Natural killer cell (primary cell): ENCODE results near the gene E2F7. TPM values are rescaled to one million over a fixed set of nuclear protein-coding genes. Genes with fewer than 3 reads are reported as not detected.

Experiments used
- ATAC-seq, 3 donors: fragments of 150-1000 bp in 2 of 3; fragments of 200-7000 bp in 1 of 3; cut with Tn5 transposase; 1 replicate in 1 of 3; 2 replicates in 2 of 3; pipeline ENCODE4 v1.10.0; 2021; ENCODE audit warnings: mild to moderate bottlenecking in 2 of 3, moderate library complexity in 2 of 3
- DNase-seq, 2 donors: peaks; one replicate each; pipeline versions ENCODE4 v3.0.0 to v3.0.0-alpha.2; 2013 to 2021; ENCODE audit warnings: mixed read lengths in 1 of 2
- H3K27ac ChIP-seq: one replicate; pipeline ENCODE4 v1.5.1; 2013; ENCODE audit warnings: mild to moderate bottlenecking, low read length
- H3K27me3 ChIP-seq: one replicate; pipeline ENCODE4 v1.6.1; 2013; ENCODE audit warnings: low read length; ENCODE audit not compliant: control insufficient read depth, insufficient read depth
- H3K36me3 ChIP-seq: one replicate; pipeline ENCODE4 v1.6.1; 2013; ENCODE audit warnings: low read length; ENCODE audit not compliant: control insufficient read depth, insufficient read depth
- H3K4me1 ChIP-seq: one replicate; pipeline ENCODE4 v1.6.1; 2013; ENCODE audit warnings: low read length; ENCODE audit not compliant: control insufficient read depth, insufficient read depth
- H3K4me3 ChIP-seq: one replicate; pipeline ENCODE4 v1.5.1; 2013; ENCODE audit warnings: low read length
- H3K9me3 ChIP-seq: one replicate; pipeline ENCODE4 v1.6.1; 2013; ENCODE audit warnings: low read length; ENCODE audit not compliant: control insufficient read depth, insufficient read depth
- H3K27ac Mint-ChIP-seq, 2 donors: one replicate each; pipeline ENCODE4 v1.8.0; 2022; ENCODE audit warnings: mild to moderate bottlenecking in 2 of 2, mixed read lengths in 2 of 2, moderate library complexity in 1 of 2
- H3K27me3 Mint-ChIP-seq, 2 donors: one replicate each; pipeline ENCODE4 v1.8.0; 2022; ENCODE audit warnings: low read depth in 2 of 2, mixed read lengths in 2 of 2
- H3K36me3 Mint-ChIP-seq: one replicate; pipeline ENCODE4 v1.8.0; 2022; ENCODE audit warnings: mixed read lengths
- H3K4me1 Mint-ChIP-seq, 2 donors: one replicate each; pipeline ENCODE4 v1.8.0; 2022; ENCODE audit warnings: mixed read lengths in 2 of 2
- H3K4me3 Mint-ChIP-seq: one replicate; pipeline ENCODE4 v1.8.0; 2022; ENCODE audit warnings: mild to moderate bottlenecking, moderate library complexity, mixed read lengths
- H3K9me3 Mint-ChIP-seq, 2 donors: one replicate each; pipeline ENCODE4 v1.8.0; 2022; ENCODE audit warnings: mixed read lengths in 2 of 2
- CTCF ChIP-seq: fragments of 200-600 bp; IDR thresholded peaks from one replicate; pipeline ENCODE4 v1.8.0; 2022; ENCODE audit warnings: antibody characterized with exemption
- WGBS: methylation state at CpG from one replicate; pipeline ENCODE4 v1.1.7; 2013; ENCODE audit warnings: missing lambda C conversion rate; ENCODE audit not compliant: insufficient coverage; 5-methylcytosine and 5-hydroxymethylcytosine counted together
- intact Hi-C: fragments of 100-400 bp; cut with micrococcal nuclease; formaldehyde crosslinking; loops from one replicate; pipeline ENCODE4 v1.14.2; 2022
- total RNA-seq, 4 donors: library from RNA; stranded (reverse); fragments of 120-200 nt in 1 of 4; gene quantifications; one replicate each; pipeline versions ENCODE4 v1.2.3 to v1.2.4, GENCODE V29; 2013 to 2022

E2F7 gene
- total RNA-seq, 3 donors from 2014 or later (not counting 1 experiment from before 2014, with no cell fraction given): 0.30 to 1.1 (median 0.59) TPM

DNA sequence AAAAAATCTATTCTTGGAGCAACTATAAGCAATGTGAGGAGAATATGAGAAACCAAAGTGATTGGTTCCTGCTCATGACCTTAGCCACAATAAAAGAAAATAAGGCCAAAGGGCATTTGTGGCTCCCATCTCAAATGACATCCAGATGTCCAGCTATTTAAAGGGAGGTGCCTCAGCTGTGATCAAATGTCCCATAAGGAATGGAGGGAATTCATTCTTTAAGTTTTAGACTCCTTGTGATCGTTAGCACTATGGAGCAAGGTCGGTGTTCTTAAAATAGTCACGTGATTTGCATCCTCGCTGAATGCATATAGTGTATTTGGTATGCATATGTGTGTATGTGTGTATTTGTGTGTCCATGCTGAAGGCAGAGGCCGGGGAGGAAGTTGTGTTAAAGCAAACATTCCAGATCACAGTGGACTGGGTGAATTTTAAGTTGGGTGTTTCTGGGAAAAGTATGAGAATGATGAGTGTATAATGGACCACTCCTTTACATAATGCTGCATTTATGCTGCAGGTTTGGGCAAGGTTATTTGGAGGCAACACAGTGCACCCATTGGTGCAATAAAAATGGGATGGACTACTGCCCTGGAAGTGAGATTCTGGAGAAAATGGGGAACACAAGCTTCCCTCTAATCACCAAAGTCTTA lies 5.6 kb upstream of the E2F7 start:
- no peak for TF ChIP-seq CTCF
- 92% methylated on average over 5 of the region's 5 CpGs for WGBS

GRCh38 chr12:77070382-77070781 lies 5.0 kb upstream of the E2F7 start:
- Mint-ChIP-seq H3K9me3 (no peaks in the 10 kb centered on the region), H3K4me1 (peaks cover 0 to 6% of the 10 kb centered on the region in 2 donors), H3K36me3 (no peaks in the 10 kb centered on the region), H3K4me3 (no peak overlapping the region), H3K27me3 (no peaks in the 10 kb centered on the region), H3K27ac (no peak overlapping the region)
- TF ChIP-seq CTCF: no peak
- H3K27me3 ChIP-seq: no peaks in the 10 kb centered on the region
- H3K27ac ChIP-seq: no peak overlapping the region
- peaks cover 3% of the 10 kb centered on the region for H3K4me1 ChIP-seq
- no peaks in the 10 kb centered on the region for H3K9me3 ChIP-seq
- intact Hi-C loops: no loop called here
- 29% methylated on average over 1 of the region's 3 CpGs for WGBS
- DNase-seq: no peak
- no peak overlapping the region for H3K4me3 ChIP-seq
- ATAC-seq: no peak
- H3K36me3 ChIP-seq: no peaks in the 10 kb centered on the region

More for the DNA sequence above, 5.6 kb upstream of the E2F7 start:
- no peaks in the 10 kb centered on the region for H3K27me3 ChIP-seq
- no peaks in the 10 kb centered on the region for H3K9me3 ChIP-seq
- Mint-ChIP-seq H3K9me3 (no peaks in the 10 kb centered on the region), H3K4me1 (peaks cover 0 to 2% of the 10 kb centered on the region in 2 donors), H3K4me3 (no peak overlapping the region), H3K36me3 (no peaks in the 10 kb centered on the region), H3K27ac (no peak overlapping the region), H3K27me3 (no peaks in the 10 kb centered on the region)
- intact Hi-C loops: no loop called here
- H3K36me3 ChIP-seq: no peaks in the 10 kb centered on the region
- no peak overlapping the region for H3K4me3 ChIP-seq
- ATAC-seq (no peak), DNase-seq (no peak)
- no peak overlapping the region for H3K27ac ChIP-seq
- peaks cover 2% of the 10 kb centered on the region for H3K4me1 ChIP-seq

DNA sequence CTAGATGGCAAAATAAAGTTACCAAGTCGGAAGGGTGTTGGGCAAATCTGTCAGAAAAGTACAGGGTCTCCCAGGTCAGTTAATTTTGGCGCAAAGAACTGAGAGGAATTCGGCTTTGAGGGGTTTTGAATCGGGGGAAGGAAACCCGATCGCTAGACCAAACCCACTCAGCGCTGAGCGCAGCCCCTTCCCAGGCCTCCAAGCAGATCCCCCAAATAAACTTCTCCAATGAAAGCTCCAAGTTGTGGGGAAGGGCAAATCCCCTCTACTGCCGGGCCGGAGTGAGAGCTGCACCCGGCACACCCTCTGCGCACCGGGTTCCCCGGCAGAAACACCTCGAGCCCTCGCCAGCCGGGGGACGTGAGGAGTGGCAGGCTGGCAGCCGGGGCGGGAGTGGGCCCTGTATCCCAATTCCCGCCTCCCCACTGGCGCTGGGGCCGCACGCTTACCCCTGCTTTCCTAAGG lies 441 bp downstream of the E2F7 start:
- H3K27me3 ChIP-seq: peaks cover 3% of the 10 kb centered on the region
- peak overlapping the region in 1 of 2 donors; percentile 9 for H3K27ac Mint-ChIP-seq
- under 1% methylated on average over 24 of the region's 24 CpGs for WGBS
- H3K36me3 Mint-ChIP-seq: no peaks in the 10 kb centered on the region
- peaks cover 11% of the 10 kb centered on the region for H3K4me1 ChIP-seq
- H3K4me3 ChIP-seq: peak overlapping the region; percentile 71
- ATAC-seq (peak; percentile 33 to 51 (median 35)), DNase-seq (no peak)
- no peaks in the 10 kb centered on the region for H3K9me3 Mint-ChIP-seq
- peak overlapping the region; percentile 90 for H3K4me3 Mint-ChIP-seq
- no peaks in the 10 kb centered on the region for H3K36me3 ChIP-seq
- no peaks in the 10 kb centered on the region for H3K9me3 ChIP-seq
- H3K4me1 Mint-ChIP-seq: peaks cover 20% of the 10 kb centered on the region in 2 donors
- H3K27ac ChIP-seq: no peak overlapping the region
- TF ChIP-seq CTCF: no peak
- peaks cover 7% of the 10 kb centered on the region in 2 donors for H3K27me3 Mint-ChIP-seq
- intact Hi-C loops: no loop called here
